GM20000 (cell line): ENCODE measurements around the gene KLHL3.

ENCODE experiments used
- DNase-seq: peaks from one replicate; pipeline ENCODE4 v3.0.0; 2012; ENCODE audit warnings: low spot score
- TF ChIP-seq, protein P1 (sequence below): IDR thresholded peaks from 2 replicates; pipeline ENCODE4 v1.5.1; 2012; ENCODE audit warnings: mild to moderate bottlenecking, control low read depth; ENCODE audit errors: extremely low read depth, missing control alignments

Gene KLHL3

DNA sequence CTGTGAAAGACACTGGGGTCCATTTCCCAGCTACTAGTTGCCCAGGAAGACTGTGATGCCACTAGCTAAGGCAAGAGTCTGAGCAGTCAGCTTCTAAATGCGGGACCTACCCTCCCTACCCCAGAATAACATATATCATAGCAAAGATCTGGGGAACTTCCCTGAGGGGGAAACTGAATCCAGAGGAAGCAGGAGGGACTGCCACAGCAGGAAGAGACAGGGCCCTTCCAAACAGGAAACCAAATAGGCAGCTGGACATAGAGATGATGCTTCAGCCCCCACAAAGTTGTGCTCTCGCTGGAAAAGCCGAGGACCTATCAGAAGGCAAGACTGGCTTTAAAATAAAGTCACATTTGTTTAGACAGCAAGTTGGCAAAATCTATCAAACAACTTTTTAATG is 51.1 kb downstream of the KLHL3 start:
- no peak for DNase-seq
- TF ChIP-seq, protein P1, sequence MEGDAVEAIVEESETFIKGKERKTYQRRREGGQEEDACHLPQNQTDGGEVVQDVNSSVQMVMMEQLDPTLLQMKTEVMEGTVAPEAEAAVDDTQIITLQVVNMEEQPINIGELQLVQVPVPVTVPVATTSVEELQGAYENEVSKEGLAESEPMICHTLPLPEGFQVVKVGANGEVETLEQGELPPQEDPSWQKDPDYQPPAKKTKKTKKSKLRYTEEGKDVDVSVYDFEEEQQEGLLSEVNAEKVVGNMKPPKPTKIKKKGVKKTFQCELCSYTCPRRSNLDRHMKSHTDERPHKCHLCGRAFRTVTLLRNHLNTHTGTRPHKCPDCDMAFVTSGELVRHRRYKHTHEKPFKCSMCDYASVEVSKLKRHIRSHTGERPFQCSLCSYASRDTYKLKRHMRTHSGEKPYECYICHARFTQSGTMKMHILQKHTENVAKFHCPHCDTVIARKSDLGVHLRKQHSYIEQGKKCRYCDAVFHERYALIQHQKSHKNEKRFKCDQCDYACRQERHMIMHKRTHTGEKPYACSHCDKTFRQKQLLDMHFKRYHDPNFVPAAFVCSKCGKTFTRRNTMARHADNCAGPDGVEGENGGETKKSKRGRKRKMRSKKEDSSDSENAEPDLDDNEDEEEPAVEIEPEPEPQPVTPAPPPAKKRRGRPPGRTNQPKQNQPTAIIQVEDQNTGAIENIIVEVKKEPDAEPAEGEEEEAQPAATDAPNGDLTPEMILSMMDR: no peak

DNA sequence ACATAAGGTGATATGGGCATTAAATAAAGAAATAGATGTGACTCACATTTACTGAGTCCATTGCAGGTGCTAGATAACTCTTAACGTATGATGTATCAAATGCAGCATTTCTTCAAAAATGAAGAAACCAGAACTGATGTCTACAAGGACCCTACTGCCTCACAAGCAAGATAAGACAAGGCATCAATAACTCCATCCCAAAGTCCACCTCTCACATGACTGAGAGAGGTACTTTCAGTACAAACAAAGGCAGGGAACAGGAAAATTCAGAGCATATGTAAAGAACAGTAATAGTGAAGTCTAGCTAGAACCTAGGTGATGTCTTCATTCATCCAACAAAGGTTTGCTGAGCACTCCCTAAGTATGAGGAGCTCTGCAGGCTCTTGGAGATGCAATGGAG is 54.7 kb downstream of the KLHL3 start:
- TF ChIP-seq, protein P1: no peak
- no peak for DNase-seq

DNA sequence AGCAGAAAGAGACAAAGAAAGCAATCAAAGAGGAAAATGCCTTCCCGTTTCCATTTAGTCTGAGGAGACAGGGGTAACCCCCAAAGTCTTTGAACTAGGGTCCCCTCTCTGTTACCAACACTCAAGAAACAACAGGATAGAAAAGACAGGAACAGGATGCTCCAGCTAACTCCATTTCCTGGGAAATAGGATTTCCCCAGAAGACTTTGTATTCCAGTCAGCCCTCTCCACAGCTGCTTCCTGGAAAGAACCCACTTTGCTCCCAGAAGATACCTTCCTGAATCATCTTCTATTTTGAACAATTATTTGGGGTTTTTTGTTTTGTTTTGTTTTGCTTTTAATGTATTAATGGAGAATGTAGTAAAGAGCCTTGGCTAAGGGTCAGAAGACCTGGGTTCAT is 56.0 kb downstream of the KLHL3 start:
- TF ChIP-seq, protein P1: no peak
- no peak for DNase-seq

DNA sequence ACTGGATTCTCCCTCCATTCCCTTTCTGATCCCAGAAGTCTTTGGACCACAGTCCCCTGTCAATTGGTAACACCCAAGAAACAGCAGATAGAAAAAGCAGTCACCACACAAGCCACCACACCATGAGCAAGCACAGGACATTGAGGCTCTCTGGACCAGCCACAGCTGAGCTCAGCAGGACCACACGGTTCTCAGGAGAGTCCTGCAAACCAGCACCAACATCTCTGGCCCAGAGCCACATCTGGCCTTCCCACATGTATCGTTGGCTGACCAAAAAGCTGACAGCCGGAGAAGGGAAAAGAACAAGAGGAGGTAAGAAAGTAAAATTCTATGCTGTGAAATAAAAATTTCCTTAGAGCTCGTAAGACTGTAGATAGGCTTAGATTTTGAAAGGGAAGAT is 56.7 kb downstream of the KLHL3 start:
- DNase-seq: no peak
- TF ChIP-seq, protein P1: no peak

DNA sequence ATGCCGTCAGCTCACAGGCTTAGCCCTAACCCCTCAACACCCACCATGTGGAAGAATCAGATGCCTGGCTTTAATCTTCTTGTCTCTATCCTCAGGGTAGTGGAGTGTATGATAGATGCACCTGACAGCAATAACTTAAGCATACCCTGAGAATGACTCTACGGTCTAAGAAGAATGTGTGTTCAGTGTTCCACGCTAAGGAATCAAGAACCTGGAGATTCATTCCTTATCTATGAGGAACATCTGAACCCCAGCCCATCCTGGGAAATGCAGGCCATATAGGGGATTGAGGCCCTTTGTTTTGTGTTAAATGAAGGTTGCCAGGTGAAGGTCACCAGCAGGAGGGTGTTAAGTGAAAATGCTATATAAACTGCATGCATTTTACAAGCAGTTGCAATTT is 63.0 kb downstream of the KLHL3 start:
- no peak for DNase-seq
- TF ChIP-seq, protein P1: no peak

DNA sequence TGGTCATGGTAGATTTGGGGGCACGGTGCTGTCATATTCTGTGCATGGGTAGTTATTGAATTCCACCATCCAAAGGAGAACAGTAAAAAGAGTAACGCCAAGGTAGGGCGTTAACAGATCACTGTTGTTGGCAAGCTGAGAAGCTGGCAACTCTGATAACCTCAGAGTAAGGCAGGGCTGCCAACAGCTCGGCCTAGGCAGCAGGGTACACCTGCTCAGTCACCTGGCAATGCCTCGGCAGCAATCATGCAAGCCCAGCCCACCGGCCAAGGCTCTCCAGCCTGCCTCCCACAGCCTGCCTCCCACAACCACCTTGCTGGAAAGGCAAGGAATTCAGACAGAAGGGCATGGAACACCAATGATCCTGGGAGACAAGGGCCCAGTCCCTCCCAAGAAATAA is 63.9 kb downstream of the KLHL3 start:
- no peak for DNase-seq
- TF ChIP-seq, protein P1: no peak

DNA sequence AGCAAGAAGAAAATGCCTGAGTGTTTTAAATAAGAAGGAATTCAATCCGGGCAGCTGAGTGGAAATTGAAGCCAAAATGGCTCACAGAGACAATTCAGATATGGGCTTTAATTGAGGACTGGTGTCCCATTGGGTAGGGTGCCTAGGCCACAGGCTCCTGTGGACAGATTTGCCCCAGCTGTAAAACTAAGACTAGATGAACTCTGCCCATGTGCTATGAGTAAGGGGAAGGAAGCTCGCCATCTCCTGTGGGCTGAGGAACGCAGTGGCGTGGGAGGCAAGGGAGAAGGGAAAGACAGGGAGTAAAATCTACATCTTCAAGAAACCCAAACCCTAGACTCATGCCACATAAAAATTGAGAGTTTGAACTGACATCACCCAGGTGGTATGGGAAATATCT is 66.1 kb downstream of the KLHL3 start:
- no peak for DNase-seq
- TF ChIP-seq, protein P1: no peak
